IMR-90 (cell line): ENCODE results near the gene GLDC. TPM values are rescaled to one million over a fixed set of nuclear protein-coding genes. Genes with fewer than 3 reads are reported as not detected.
"Not testable (repeated sequence)": the region's sequence is repeated elsewhere in the genome, so short reads cannot be mapped to it uniquely, and the experiment has no call there.

Source experiments
- ATAC-seq: fragments of 200-7000 bp; cut with Tn5 transposase; 2 replicates; pipeline ENCODE4 v1.9.1; 2020; ENCODE audit warnings: low read depth, mild to moderate bottlenecking, moderate library complexity
- BruUV-seq: library from RNA; stranded (reverse); fragments of 400-500 nt; replicated peaks from 2 replicates; lab custom pipeline; 2021; lab: Mats Ljungman, UMichigan
- CTCF ChIA-PET: fragments of 300-600 bp; formaldehyde crosslinking; extraction: SDS; loops from one replicate; lab custom pipeline; 2021; ENCODE audit warnings: antibody characterized with exemption; lab: Yijun Ruan, JAX
- POLR2A ChIA-PET: fragments of 300-600 bp; sonication (Branson Sonifier 250); formaldehyde crosslinking; loops from one replicate; lab custom pipeline; 2022; ENCODE audit warnings: antibody characterized with exemption; ENCODE audit not compliant: unreplicated experiment; lab: Charles Lee
- DNase-seq: peaks from one replicate; pipeline ENCODE4 v3.0.0; 2013
- H2AFZ ChIP-seq: replicated peaks from 2 replicates; pipeline ENCODE3; 2013; ENCODE audit warnings: low read length, mild to moderate bottlenecking; ENCODE audit not compliant: poor library complexity
- H2AK5ac ChIP-seq: 2 replicates; pipeline ENCODE4 v1.6.1; 2013; ENCODE audit warnings: low read depth, low read length, inconsistent platforms
- H2AK9ac ChIP-seq: replicated peaks from 2 replicates; pipeline ENCODE3; 2013; ENCODE audit warnings: mild to moderate bottlenecking, low read depth, low read length, moderate library complexity; ENCODE audit not compliant: poor library complexity
- H2BK120ac ChIP-seq: 2 replicates; pipeline ENCODE4 v1.6.1; 2013; ENCODE audit warnings: low read depth, low read length, inconsistent platforms
- H2BK15ac ChIP-seq: 3 replicates; pipeline ENCODE4 v1.6.1; 2013; ENCODE audit warnings: low read depth, low read length, inconsistent platforms
- H2BK20ac ChIP-seq: 2 replicates; pipeline ENCODE4 v1.6.1; 2013; ENCODE audit warnings: low read depth, mild to moderate bottlenecking, inconsistent platforms, low read length, moderate library complexity
- H2BK5ac ChIP-seq: 2 replicates; pipeline ENCODE4 v1.6.1; 2013; ENCODE audit warnings: mild to moderate bottlenecking, low read depth, low read length, inconsistent platforms; ENCODE audit not compliant: poor library complexity, severe bottlenecking
- H3K14ac ChIP-seq: replicated peaks from 2 replicates; pipeline ENCODE4 v1.6.1; 2013; ENCODE audit warnings: low read depth, low read length, inconsistent platforms
- H3K18ac ChIP-seq: 2 replicates; pipeline ENCODE4 v1.6.1; 2013; ENCODE audit warnings: low read depth, low read length, control low read depth
- H3K23ac ChIP-seq: 2 replicates; pipeline ENCODE4 v1.6.1; 2013; ENCODE audit warnings: low read depth, low read length, inconsistent platforms
- H3K27ac ChIP-seq: 2 replicates; pipeline ENCODE4 v1.5.1; 2013; ENCODE audit warnings: mild to moderate bottlenecking, control low read depth, low read length; ENCODE audit not compliant: insufficient read depth
- H3K27me3 ChIP-seq: 2 replicates; pipeline ENCODE4 v1.6.1; 2013; ENCODE audit warnings: low read length; ENCODE audit not compliant: control insufficient read depth, insufficient read depth
- H3K36me3 ChIP-seq: 2 replicates; pipeline ENCODE4 v1.6.1; 2013; ENCODE audit warnings: low read length, mixed read lengths; ENCODE audit not compliant: control insufficient read depth, insufficient read depth
- H3K4ac ChIP-seq: 2 replicates; pipeline ENCODE4 v1.6.1; 2013; ENCODE audit warnings: low read depth, low read length, inconsistent platforms
- H3K4me1 ChIP-seq: 2 replicates; pipeline ENCODE4 v1.6.1; 2013; ENCODE audit warnings: low read length, mixed read lengths; ENCODE audit not compliant: control insufficient read depth, insufficient read depth
- H3K4me2 ChIP-seq: 2 replicates; pipeline ENCODE4 v1.6.1; 2013; ENCODE audit warnings: low read depth, mild to moderate bottlenecking, control low read depth, low read length, moderate library complexity
- H3K4me3 ChIP-seq: 2 replicates; pipeline ENCODE4 v1.5.1; 2013; ENCODE audit warnings: low read depth, mild to moderate bottlenecking, control low read depth, low read length, moderate library complexity; ENCODE audit not compliant: insufficient read depth
- H3K56ac ChIP-seq: 2 replicates; pipeline ENCODE4 v1.6.1; 2013; ENCODE audit warnings: low read length, inconsistent platforms; ENCODE audit not compliant: insufficient read depth; ENCODE audit errors: extremely low read depth
- H3K79me1 ChIP-seq, 2 experiments: 2 replicates each; pipeline ENCODE4 v1.6.1; 2013; ENCODE audit warnings: low read length in 2 of 2, inconsistent platforms in 1 of 2, low read depth in 1 of 2
- H3K9ac ChIP-seq: 2 replicates; pipeline ENCODE4 v1.6.1; 2013; ENCODE audit warnings: low read depth, low read length, control low read depth
- H3K9me1 ChIP-seq: 2 replicates; pipeline ENCODE4 v1.6.1; 2013; ENCODE audit warnings: low read length, inconsistent platforms; ENCODE audit not compliant: insufficient read depth
- H3K9me3 ChIP-seq: 2 replicates; pipeline ENCODE4 v1.6.1; 2013; ENCODE audit warnings: low read length; ENCODE audit not compliant: control insufficient read depth, insufficient read depth
- H4K20me1 ChIP-seq: 2 replicates; pipeline ENCODE4 v1.6.1; 2013; ENCODE audit warnings: low read length, inconsistent platforms; ENCODE audit not compliant: insufficient read depth
- H4K5ac ChIP-seq: 2 replicates; pipeline ENCODE4 v1.6.1; 2013; ENCODE audit warnings: mild to moderate bottlenecking, low read depth, low read length, control low read depth
- H4K8ac ChIP-seq, 2 experiments: 2 replicates each; pipeline ENCODE4 v1.6.1; 2013; ENCODE audit warnings: low read depth in 2 of 2, low read length in 2 of 2, control low read depth in 1 of 2, inconsistent platforms in 1 of 2
- H4K91ac ChIP-seq: 2 replicates; pipeline ENCODE4 v1.6.1; 2013; ENCODE audit warnings: low read depth, low read length, inconsistent platforms; ENCODE audit not compliant: insufficient read depth
- ELK1 ChIP-seq: fragments of 150-350 bp; IDR thresholded peaks from 2 replicates; pipeline ENCODE4 v1.6.1; 2016; ENCODE audit warnings: low read depth, mild to moderate bottlenecking, low read length, moderate library complexity, borderline replicate concordance
- FOS ChIP-seq: fragments of 150-350 bp; IDR thresholded peaks from 2 replicates; pipeline ENCODE4 v1.6.1; 2016; ENCODE audit warnings: low read depth, low read length
- MAZ ChIP-seq: IDR thresholded peaks from 2 replicates; pipeline ENCODE4 v1.6.1; 2012; ENCODE audit warnings: low read depth, mild to moderate bottlenecking, low read length, improper control_type of control experiment, moderate library complexity, borderline replicate concordance
- POLR2A ChIP-seq: IDR thresholded peaks from 2 replicates; pipeline ENCODE4 v1.6.1; 2012; ENCODE audit warnings: mild to moderate bottlenecking, low read depth, low read length
- RFX5 ChIP-seq: IDR thresholded peaks from 2 replicates; pipeline ENCODE4 v1.8.0; 2012; ENCODE audit warnings: low read depth, mild to moderate bottlenecking, low read length, moderate library complexity
- WGBS, 2 experiments: methylation state at CpG; one replicate each; pipeline versions ENCODE4 v1.1.5 to v1.1.7; 2013; ENCODE audit warnings: missing lambda C conversion rate in 2 of 2; ENCODE audit not compliant: insufficient read length in 1 of 2; ENCODE audit errors: extremely low coverage in 2 of 2; 5-methylcytosine and 5-hydroxymethylcytosine counted together
- dilution Hi-C: fragments of 300-500 bp; cut with HindIII; formaldehyde crosslinking; loops from one replicate; pipeline ENCODE4 v1.14.3; 2018; ENCODE audit warnings: low sequenced_read_pairs; ENCODE audit not compliant: unreplicated experiment
- in situ Hi-C: fragments of 300-500 bp; cut with MboI; formaldehyde crosslinking; loops from 3 replicates; pipeline ENCODE4 v1.14.3; 2019; ENCODE audit warnings: low sequenced_read_pairs, inconsistent platforms, mixed read lengths
- intact Hi-C: fragments of 100-400 bp; cut with micrococcal nuclease; formaldehyde crosslinking; loops from 2 replicates; pipeline ENCODE4 v1.10.0; 2022
- polyA plus RNA-seq, 3 experiments: library from polyadenylated mRNA; depleted of rRNA; stranded (reverse); fragments of >200 nt; gene quantifications; 2 replicates each; pipeline ENCODE4 v1.2.3, GENCODE V29; 2012; ENCODE audit warnings: low replicate concordance in 1 of 3
- total RNA-seq: library from RNA; depleted of rRNA; stranded (reverse); fragments of >200 nt; gene quantifications from 2 replicates; pipeline ENCODE4 v1.2.3, GENCODE V29; 2012
- TF ChIP-seq, protein P1 (sequence below): conservative IDR thresholded peaks from 2 replicates; pipeline ENCODE4 v1.5.1; 2012; ENCODE audit warnings: mild to moderate bottlenecking, low read depth, low read length, improper control_type of control experiment

Gene GLDC
- total and polyA plus RNA-seq, 2 of the 4 experiments (the other 2 are of a cell fraction): 0.36 to 0.50 TPM

- peaks cover 3% of the 10 kb centered on the region; the same call in 1 of the 2 replicates for H3K9me1 ChIP-seq
- H2BK20ac ChIP-seq: no peak overlapping the region
- 0% methylated on average over 1 of the region's 6 CpGs; no CpG with 5 or more reads in 1 of the 2 experiments for WGBS, 2 experiments
- H4K20me1 ChIP-seq: no peaks in the 10 kb centered on the region
- H3K18ac ChIP-seq: no peak overlapping the region
- no peak overlapping the region for H3K14ac ChIP-seq
- H3K4me2 ChIP-seq: no peak overlapping the region
- H3K79me1 ChIP-seq: no peaks in the 10 kb centered on the region
- no peak overlapping the region for H4K8ac ChIP-seq
- DNase-seq (no peak), ATAC-seq (no peak)
- POLR2A ChIA-PET: no interaction called here
- dilution Hi-C loops: no loop called here
- BruUV-seq: no TSS peak
- no peaks in the 10 kb centered on the region for H3K9me3 ChIP-seq
- H3K9ac ChIP-seq: no peak overlapping the region
- no peak overlapping the region for H2AK9ac ChIP-seq
- intact Hi-C loops: no loop called here
- H2AFZ ChIP-seq: no peak overlapping the region
- H3K27me3 ChIP-seq: no peaks in the 10 kb centered on the region
- no peak overlapping the region for H3K23ac ChIP-seq
- TF ChIP-seq RFX5: no peak
- TF ChIP-seq POLR2A: no peak
- no peak for TF ChIP-seq ELK1
- no peak for TF ChIP-seq MAZ
- no peak for TF ChIP-seq FOS
- TF ChIP-seq, protein P1, sequence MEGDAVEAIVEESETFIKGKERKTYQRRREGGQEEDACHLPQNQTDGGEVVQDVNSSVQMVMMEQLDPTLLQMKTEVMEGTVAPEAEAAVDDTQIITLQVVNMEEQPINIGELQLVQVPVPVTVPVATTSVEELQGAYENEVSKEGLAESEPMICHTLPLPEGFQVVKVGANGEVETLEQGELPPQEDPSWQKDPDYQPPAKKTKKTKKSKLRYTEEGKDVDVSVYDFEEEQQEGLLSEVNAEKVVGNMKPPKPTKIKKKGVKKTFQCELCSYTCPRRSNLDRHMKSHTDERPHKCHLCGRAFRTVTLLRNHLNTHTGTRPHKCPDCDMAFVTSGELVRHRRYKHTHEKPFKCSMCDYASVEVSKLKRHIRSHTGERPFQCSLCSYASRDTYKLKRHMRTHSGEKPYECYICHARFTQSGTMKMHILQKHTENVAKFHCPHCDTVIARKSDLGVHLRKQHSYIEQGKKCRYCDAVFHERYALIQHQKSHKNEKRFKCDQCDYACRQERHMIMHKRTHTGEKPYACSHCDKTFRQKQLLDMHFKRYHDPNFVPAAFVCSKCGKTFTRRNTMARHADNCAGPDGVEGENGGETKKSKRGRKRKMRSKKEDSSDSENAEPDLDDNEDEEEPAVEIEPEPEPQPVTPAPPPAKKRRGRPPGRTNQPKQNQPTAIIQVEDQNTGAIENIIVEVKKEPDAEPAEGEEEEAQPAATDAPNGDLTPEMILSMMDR: no peak
- CTCF ChIA-PET: no interaction called here
- H3K4ac ChIP-seq: no peak overlapping the region
- no peak overlapping the region for H3K4me3 ChIP-seq
- no peak overlapping the region for H2BK5ac ChIP-seq
- H2BK15ac ChIP-seq: no peak overlapping the region
- no peak overlapping the region for H3K56ac ChIP-seq
- no peak overlapping the region for H3K27ac ChIP-seq
- no peaks in the 10 kb centered on the region for H3K36me3 ChIP-seq
- in situ Hi-C loops: no loop called here
- H2BK120ac ChIP-seq: no peak overlapping the region
- H2AK5ac ChIP-seq: no peak overlapping the region
- no peak overlapping the region for H4K91ac ChIP-seq
- 0 out of 2 replicates have a peak, but pooled peaks cover 2% of the 10 kb centered on the region for H3K4me1 ChIP-seq
- no peak overlapping the region for H4K5ac ChIP-seq
Measured at GRCh38 chr9:6543204-6543603, 102.3 kb downstream of the GLDC start.

GRCh38 chr9:6542617-6543016, 102.9 kb downstream of the GLDC start:
- H2BK20ac ChIP-seq, H3K36me3 ChIP-seq, POLR2A ChIA-PET, H3K9me3 ChIP-seq, H3K4ac ChIP-seq, BruUV-seq, H2BK15ac ChIP-seq, CTCF ChIA-PET, H4K20me1 ChIP-seq, H3K9ac ChIP-seq, H3K14ac ChIP-seq, H3K27me3 ChIP-seq, H3K79me1 ChIP-seq, H3K18ac ChIP-seq, H4K5ac ChIP-seq, H3K23ac ChIP-seq, H4K8ac ChIP-seq, H3K4me2 ChIP-seq, H2BK5ac ChIP-seq, dilution Hi-C loops, H2AFZ ChIP-seq, H3K56ac ChIP-seq, ATAC-seq, H3K27ac ChIP-seq, intact Hi-C loops, H2AK9ac ChIP-seq, H2BK120ac ChIP-seq, H3K4me1 ChIP-seq, H4K91ac ChIP-seq, H3K9me1 ChIP-seq, H3K4me3 ChIP-seq, H2AK5ac ChIP-seq, DNase-seq, in situ Hi-C loops: not testable (repeated sequence)
- 93% methylated on average over 2 of the region's 5 CpGs; no CpG with 5 or more reads in 1 of the 2 experiments for WGBS, 2 experiments
